WI38 (cell line): Measurements from ENCODE around the gene TMEM91.
"Not testable (repeated sequence)": the region's sequence is repeated elsewhere in the genome, so short reads cannot be mapped to it uniquely, and the experiment has no call there.

ENCODE experiments used
- H3K4me3 ChIP-seq: 2 replicates; pipeline ENCODE4 v1.5.1; 2011; ENCODE audit warnings: low read depth, mild to moderate bottlenecking, control low read depth, low read length
- TF ChIP-seq, protein P1 (sequence below): IDR thresholded peaks from 2 replicates; pipeline ENCODE4 v1.5.1; 2012; ENCODE audit warnings: low read depth, mild to moderate bottlenecking, control low read depth, low read length

Gene TMEM91

GRCh38 chr19:41399525-41399924, 23.2 kb downstream of the TMEM91 start:
- no peak overlapping the region for H3K4me3 ChIP-seq
- TF ChIP-seq, protein P1, sequence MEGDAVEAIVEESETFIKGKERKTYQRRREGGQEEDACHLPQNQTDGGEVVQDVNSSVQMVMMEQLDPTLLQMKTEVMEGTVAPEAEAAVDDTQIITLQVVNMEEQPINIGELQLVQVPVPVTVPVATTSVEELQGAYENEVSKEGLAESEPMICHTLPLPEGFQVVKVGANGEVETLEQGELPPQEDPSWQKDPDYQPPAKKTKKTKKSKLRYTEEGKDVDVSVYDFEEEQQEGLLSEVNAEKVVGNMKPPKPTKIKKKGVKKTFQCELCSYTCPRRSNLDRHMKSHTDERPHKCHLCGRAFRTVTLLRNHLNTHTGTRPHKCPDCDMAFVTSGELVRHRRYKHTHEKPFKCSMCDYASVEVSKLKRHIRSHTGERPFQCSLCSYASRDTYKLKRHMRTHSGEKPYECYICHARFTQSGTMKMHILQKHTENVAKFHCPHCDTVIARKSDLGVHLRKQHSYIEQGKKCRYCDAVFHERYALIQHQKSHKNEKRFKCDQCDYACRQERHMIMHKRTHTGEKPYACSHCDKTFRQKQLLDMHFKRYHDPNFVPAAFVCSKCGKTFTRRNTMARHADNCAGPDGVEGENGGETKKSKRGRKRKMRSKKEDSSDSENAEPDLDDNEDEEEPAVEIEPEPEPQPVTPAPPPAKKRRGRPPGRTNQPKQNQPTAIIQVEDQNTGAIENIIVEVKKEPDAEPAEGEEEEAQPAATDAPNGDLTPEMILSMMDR = no peak

- H3K4me3 ChIP-seq = no peak overlapping the region
- TF ChIP-seq, protein P1 = no peak
Measured at GRCh38 chr19:41401483-41401882, 25.1 kb downstream of the TMEM91 start.

GRCh38 chr19:41402010-41402409, 25.7 kb downstream of the TMEM91 start:
- H3K4me3 ChIP-seq = no peak overlapping the region
- TF ChIP-seq, protein P1 = no peak

GRCh38 chr19:41403181-41403970, 27.0 kb downstream of the TMEM91 start:
- TF ChIP-seq, protein P1 = no peak
- no peak overlapping the region for H3K4me3 ChIP-seq

DNA sequence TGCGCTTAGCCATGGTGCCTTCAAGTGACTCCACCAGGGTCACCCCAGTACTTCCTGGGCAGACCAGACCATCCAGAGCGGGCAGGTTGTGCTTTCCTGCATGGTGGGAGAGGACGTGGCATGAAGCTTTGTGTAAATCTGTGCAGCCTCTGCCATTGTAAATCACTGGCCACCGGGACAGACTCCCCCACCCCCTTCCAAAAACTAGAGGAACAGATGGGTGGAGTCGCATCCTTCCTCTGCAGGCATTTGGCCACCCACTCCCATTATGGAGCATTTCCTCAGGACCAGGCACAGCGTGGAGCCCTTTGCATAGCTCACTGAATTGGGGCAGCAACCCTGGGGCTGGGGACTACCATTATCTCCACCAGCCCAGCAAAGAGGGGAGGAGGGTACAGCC, 29.4 kb downstream of the TMEM91 start:
- H3K4me3 ChIP-seq = no peak overlapping the region
- TF ChIP-seq, protein P1 = no peak

DNA sequence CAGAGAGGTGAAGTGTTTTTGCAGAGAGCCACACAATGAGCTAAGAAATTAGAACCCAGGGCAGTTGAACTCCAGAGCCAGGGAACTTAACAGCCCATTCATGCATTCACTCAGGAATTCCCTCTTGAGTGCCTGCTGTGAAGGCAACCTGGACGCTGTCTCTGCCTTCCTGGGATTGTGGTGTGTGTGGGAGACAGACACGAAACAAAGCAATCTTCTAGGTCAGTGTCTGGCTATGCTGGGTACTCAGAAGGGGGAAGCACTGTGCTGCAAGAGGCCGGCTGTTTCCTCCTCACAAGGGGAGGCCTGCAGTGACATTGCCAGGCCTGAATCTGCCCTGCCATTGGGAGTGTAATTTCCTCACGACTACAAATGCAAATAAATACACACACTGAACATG, 30.9 kb downstream of the TMEM91 start:
- no peak overlapping the region for H3K4me3 ChIP-seq
- TF ChIP-seq, protein P1 = no peak

- H3K4me3 ChIP-seq = no peak overlapping the region
Measured at GRCh38 chr19:41408256-41408655, 31.9 kb downstream of the TMEM91 start.

GRCh38 chr19:41408846-41409245, 32.5 kb downstream of the TMEM91 start:
- H3K4me3 ChIP-seq = not testable (repeated sequence)

More at GRCh38 chr19:41408256-41408655, 31.9 kb downstream of the TMEM91 start:
- TF ChIP-seq, protein P1 = no peak
